Vagina (tissue), 2 donors: Measurements from ENCODE around the gene NFXL1. TPM values are rescaled to one million over a fixed set of nuclear protein-coding genes. Genes with fewer than 3 reads are reported as not detected.

Source experiments
- DNase-seq, 2 donors: peaks; one replicate each; pipeline ENCODE4 v3.0.0-alpha.2; 2017; ENCODE audit errors: extremely low spot score in 2 of 2
- H3K27ac ChIP-seq: fragments of 200-600 bp; sonication (generic); one replicate; pipeline ENCODE4 v1.5.1; 2019
- H3K27me3 ChIP-seq: fragments of 200-600 bp; sonication (generic); one replicate; pipeline ENCODE4 v1.5.1; 2019
- H3K36me3 ChIP-seq, 2 donors: fragments of 200-600 bp; sonication (generic); one replicate each; pipeline ENCODE4 v1.5.1; 2017 to 2019
- H3K4me1 ChIP-seq: fragments of 200-600 bp; sonication (generic); one replicate; pipeline ENCODE4 v1.5.1; 2019
- H3K4me3 ChIP-seq, 2 donors: fragments of 200-600 bp; sonication (generic); 1 replicate in 1 of 2; 2 replicates in 1 of 2; pipeline ENCODE4 v1.5.1; 2016 to 2019
- H3K9me3 ChIP-seq: fragments of 200-600 bp; sonication (generic); one replicate; pipeline ENCODE4 v1.5.1; 2019
- POLR2A ChIP-seq, 2 donors: fragments of 450-650 bp; IDR thresholded peaks; one replicate each; pipeline ENCODE4 v1.6.1; 2017; ENCODE audit warnings: antibody characterized with exemption in 2 of 2, mild to moderate bottlenecking in 2 of 2, moderate library complexity in 2 of 2
- POLR2AphosphoS5 ChIP-seq, 2 donors: sonication (generic); formaldehyde crosslinking; IDR thresholded peaks; one replicate each; pipeline ENCODE4 v1.9.0; 2017; ENCODE audit warnings: antibody characterized with exemption in 2 of 2, mild to moderate bottlenecking in 2 of 2, low read depth in 1 of 2; ENCODE audit not compliant: insufficient read depth in 1 of 2
- intact Hi-C: fragments of 100-400 bp; cut with DNase I; formaldehyde crosslinking; loops from one replicate; pipeline ENCODE4 v1.15.1; 2023
- total RNA-seq: library from RNA; depleted of rRNA; stranded (reverse); fragments of >200 nt; gene quantifications from one replicate; pipeline ENCODE4 v1.2.3, GENCODE V29; 2016
- TF ChIP-seq, protein P1 (sequence below), 3 experiments: fragments of 450-650 bp in 2 of 3; fragments of 200-600 bp in 1 of 3; sonication (generic) in 1 of 3; IDR thresholded peaks; one replicate each; pipeline ENCODE4 v1.5.1; 2017 to 2019; ENCODE audit warnings: antibody characterized with exemption in 3 of 3, mild to moderate bottlenecking in 2 of 3, moderate library complexity in 2 of 3

NFXL1 gene
- total RNA-seq, 1 donor from 2014 or later: 36.6 TPM

DNA sequence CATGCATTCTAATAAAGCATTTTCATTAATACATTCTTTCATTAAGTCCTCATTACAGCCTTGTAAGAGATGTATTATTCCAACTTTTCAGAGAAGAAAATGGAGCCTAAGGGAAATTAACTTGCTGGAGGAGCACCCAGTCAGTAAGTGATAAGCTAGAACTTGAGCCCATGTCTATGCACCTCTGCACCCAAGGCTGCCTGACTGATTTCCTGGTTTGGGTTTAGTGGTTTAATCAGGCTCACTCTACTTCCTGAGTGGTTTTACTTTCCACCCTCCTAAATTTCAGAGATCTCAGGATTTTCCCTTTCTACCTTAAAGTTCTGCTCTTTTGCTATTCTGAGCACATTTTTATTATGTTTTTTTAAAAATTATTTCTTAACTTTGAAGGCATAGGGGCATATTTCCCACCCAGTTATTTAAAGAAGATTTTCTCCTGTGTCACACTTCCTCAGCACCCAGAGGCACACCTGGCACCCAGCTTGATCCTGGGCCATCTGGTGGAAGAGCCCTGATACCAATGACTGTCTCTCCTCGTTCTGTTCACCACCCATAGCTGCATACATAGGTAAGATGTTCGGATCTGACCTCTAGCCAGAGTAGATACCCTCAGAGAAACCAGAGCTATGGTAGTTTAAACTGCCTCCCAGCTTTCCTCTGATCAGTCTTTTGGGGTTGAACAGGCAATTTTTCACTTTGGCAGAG is 86.9 kb downstream of the NFXL1 start:
- Histone ChIP-seq H3K27ac (no peak overlapping the region), H3K36me3 (no peaks in the 10 kb centered on the region), H3K4me3 (no peak overlapping the region), H3K4me1 (no peaks in the 10 kb centered on the region), H3K9me3 (no peaks in the 10 kb centered on the region), H3K27me3 (no peaks in the 10 kb centered on the region)
- no peak for DNase-seq
- intact Hi-C loops: no loop called here
- TF ChIP-seq POLR2A (IDR thresholded peaks at IDR 0.05): no peak
- no peak for TF ChIP-seq POLR2AphosphoS5 (IDR thresholded peaks at IDR 0.05; ENCODE audit: insufficient read depth in 1 of 2, low read depth in 1 of 2)
- TF ChIP-seq, protein P1, sequence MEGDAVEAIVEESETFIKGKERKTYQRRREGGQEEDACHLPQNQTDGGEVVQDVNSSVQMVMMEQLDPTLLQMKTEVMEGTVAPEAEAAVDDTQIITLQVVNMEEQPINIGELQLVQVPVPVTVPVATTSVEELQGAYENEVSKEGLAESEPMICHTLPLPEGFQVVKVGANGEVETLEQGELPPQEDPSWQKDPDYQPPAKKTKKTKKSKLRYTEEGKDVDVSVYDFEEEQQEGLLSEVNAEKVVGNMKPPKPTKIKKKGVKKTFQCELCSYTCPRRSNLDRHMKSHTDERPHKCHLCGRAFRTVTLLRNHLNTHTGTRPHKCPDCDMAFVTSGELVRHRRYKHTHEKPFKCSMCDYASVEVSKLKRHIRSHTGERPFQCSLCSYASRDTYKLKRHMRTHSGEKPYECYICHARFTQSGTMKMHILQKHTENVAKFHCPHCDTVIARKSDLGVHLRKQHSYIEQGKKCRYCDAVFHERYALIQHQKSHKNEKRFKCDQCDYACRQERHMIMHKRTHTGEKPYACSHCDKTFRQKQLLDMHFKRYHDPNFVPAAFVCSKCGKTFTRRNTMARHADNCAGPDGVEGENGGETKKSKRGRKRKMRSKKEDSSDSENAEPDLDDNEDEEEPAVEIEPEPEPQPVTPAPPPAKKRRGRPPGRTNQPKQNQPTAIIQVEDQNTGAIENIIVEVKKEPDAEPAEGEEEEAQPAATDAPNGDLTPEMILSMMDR (IDR thresholded peaks at IDR 0.05): no peak

DNA sequence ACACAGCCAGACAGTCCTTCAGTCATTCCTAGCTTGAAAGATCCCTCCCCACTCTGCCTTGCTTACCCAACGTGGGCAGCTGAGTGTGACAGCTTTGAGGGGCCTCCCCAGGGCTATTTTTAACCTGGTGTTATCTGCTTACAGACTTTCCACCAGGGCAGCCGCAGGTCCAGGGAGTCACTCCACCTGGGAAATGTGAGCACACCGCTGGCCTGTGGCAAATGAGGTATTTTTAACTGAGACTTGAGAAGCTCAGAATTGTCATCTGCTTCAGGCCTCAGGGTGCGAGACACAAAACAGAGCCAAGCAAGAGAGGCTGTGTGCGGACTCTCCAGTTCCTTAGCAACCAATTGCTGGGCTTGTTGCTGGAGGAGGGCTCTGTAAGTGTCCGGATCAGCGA is 89.5 kb downstream of the NFXL1 start:
- TF ChIP-seq, protein P1 (IDR thresholded peaks at IDR 0.05): no peak
- TF ChIP-seq POLR2A (IDR thresholded peaks at IDR 0.05): no peak
- no peak for TF ChIP-seq POLR2AphosphoS5 (IDR thresholded peaks at IDR 0.05; ENCODE audit: insufficient read depth in 1 of 2, low read depth in 1 of 2)
- Histone ChIP-seq H3K27me3 (no peaks in the 10 kb centered on the region), H3K4me3 (no peak overlapping the region), H3K36me3 (no peaks in the 10 kb centered on the region), H3K27ac (no peak overlapping the region), H3K4me1 (no peaks in the 10 kb centered on the region), H3K9me3 (no peaks in the 10 kb centered on the region)
- DNase-seq: no peak
- intact Hi-C loops: no loop called here

DNA sequence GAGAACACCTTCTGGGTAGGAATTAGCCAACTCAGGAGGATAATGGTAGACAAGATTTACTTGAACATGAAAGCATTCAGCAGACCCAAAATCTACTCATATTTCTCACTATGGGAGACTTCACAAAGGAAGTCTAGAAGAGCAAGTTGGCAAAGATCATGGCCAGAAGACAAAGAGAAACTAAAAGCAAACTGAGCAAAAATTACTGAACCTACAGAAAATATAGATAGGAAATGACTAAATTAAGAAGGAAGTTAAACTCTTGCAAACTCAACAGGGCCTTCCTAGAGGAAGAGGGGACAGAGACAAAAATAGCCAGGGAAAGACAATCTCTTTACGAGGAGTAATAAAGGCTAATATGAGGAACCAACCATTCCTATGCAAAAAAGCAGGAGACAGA is 95.2 kb downstream of the NFXL1 start:
- no peak overlapping the region for H3K27ac ChIP-seq
- no peaks in the 10 kb centered on the region for H3K27me3 ChIP-seq
- TF ChIP-seq POLR2AphosphoS5 (IDR thresholded peaks at IDR 0.05; ENCODE audit: insufficient read depth in 1 of 2, low read depth in 1 of 2): no peak
- TF ChIP-seq, protein P1 (IDR thresholded peaks at IDR 0.05): no peak
- TF ChIP-seq POLR2A (IDR thresholded peaks at IDR 0.05): no peak
- no peaks in the 10 kb centered on the region for H3K36me3 ChIP-seq
- H3K9me3 ChIP-seq: no peaks in the 10 kb centered on the region
- no peak overlapping the region for H3K4me3 ChIP-seq
- intact Hi-C loops: no loop called here
- no peak for DNase-seq
- no peaks in the 10 kb centered on the region for H3K4me1 ChIP-seq

DNA sequence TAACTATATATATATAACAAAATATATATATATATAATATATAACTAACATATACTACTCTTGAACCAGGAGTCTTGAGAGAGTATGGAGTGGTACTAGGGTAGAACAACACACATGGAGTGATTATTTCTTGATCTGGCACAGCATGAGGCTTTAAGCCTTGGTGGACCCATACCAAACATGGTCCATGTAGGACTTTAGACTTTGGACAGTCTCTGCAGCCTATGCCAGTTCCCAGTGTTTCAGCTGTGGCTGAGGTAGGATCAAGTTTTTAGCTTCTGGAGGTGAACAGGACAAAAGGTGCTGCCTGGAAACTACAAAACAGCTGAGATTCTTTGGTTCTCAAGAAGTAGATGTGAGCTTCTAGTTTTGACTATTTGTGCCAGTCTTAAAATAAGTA is 97.1 kb downstream of the NFXL1 start:
- H3K36me3 ChIP-seq: no peaks in the 10 kb centered on the region
- no peak overlapping the region for H3K27ac ChIP-seq
- no peaks in the 10 kb centered on the region for H3K4me1 ChIP-seq
- H3K4me3 ChIP-seq: no peak overlapping the region
- no peaks in the 10 kb centered on the region for H3K9me3 ChIP-seq
- no peaks in the 10 kb centered on the region for H3K27me3 ChIP-seq
- intact Hi-C loops: no loop called here
- TF ChIP-seq, protein P1 (IDR thresholded peaks at IDR 0.05): no peak
- no peak for TF ChIP-seq POLR2A (IDR thresholded peaks at IDR 0.05)
- TF ChIP-seq POLR2AphosphoS5 (IDR thresholded peaks at IDR 0.05; ENCODE audit: insufficient read depth in 1 of 2, low read depth in 1 of 2): no peak
- DNase-seq: no peak

DNA sequence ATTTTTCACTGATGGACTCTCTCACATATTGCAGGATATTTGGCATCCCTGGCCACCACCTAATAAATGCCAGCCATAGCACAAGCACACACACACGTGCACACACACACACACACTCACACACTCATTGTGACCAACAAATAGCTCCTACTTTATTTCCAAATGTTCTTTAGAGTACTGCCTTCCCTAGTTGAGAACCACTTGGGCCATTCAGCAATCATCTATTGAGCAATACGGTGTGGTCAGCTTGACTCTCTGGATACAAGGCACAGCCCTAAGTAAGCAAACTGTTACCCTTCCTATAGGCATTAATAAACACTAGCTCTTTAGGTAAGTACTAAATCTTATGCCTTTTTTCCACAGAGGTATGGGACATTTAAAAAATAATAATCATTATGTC is 97.6 kb downstream of the NFXL1 start:
- TF ChIP-seq POLR2A (IDR thresholded peaks at IDR 0.05) (no peak), POLR2AphosphoS5 (IDR thresholded peaks at IDR 0.05; ENCODE audit: insufficient read depth in 1 of 2, low read depth in 1 of 2) (no peak)
- TF ChIP-seq, protein P1 (IDR thresholded peaks at IDR 0.05): no peak
- no peak for DNase-seq
- Histone ChIP-seq H3K27ac (no peak overlapping the region), H3K36me3 (no peaks in the 10 kb centered on the region), H3K4me3 (no peak overlapping the region), H3K9me3 (no peaks in the 10 kb centered on the region), H3K4me1 (no peaks in the 10 kb centered on the region), H3K27me3 (no peaks in the 10 kb centered on the region)
- intact Hi-C loops: no loop called here
